AG04450 (cell line): ENCODE results near the gene CDH4. TPM values are rescaled to one million over a fixed set of nuclear protein-coding genes. Genes with fewer than 3 reads are reported as not detected.
A peak's percentile ranks its signal among the peaks of the same experiment; 100 is the strongest.

Source experiments
- CTCF ChIA-PET: fragments of 300-600, 350-600 bp; formaldehyde crosslinking; extraction: SDS; loops from one replicate; lab custom pipeline; 2022; ENCODE audit warnings: antibody characterized with exemption, inconsistent platforms; lab: Charles Lee
- POLR2A ChIA-PET: fragments of 350-600 bp; formaldehyde crosslinking; extraction: SDS; loops from one replicate; lab custom pipeline; 2021; ENCODE audit warnings: antibody characterized with exemption, inconsistent platforms; lab: Yijun Ruan, JAX
- DNase-seq: peaks from one replicate; pipeline ENCODE4 v3.0.0-alpha.2; 2011; ENCODE audit warnings: low read depth, low spot score
- H3K27ac ChIP-seq: one replicate; pipeline ENCODE4 v1.5.1; 2012; ENCODE audit warnings: low read depth, low read length, control low read depth
- H3K27me3 ChIP-seq: one replicate; pipeline ENCODE4 v1.6.0; 2012; ENCODE audit warnings: low read length; ENCODE audit not compliant: control insufficient read depth, insufficient read depth
- H3K4me3 ChIP-seq: 2 replicates; pipeline ENCODE4 v1.5.1; 2011; ENCODE audit warnings: mild to moderate bottlenecking, low read depth, low read length, control low read depth
- H3K9me3 ChIP-seq: 2 replicates; pipeline ENCODE4 v1.5.1; 2012; ENCODE audit warnings: low read length; ENCODE audit not compliant: control insufficient read depth, insufficient read depth
- polyA plus RNA-seq: library from polyadenylated mRNA; depleted of rRNA; stranded (reverse); fragments of >200 nt; gene quantifications from 2 replicates; pipeline ENCODE4 v1.2.3, GENCODE V29; 2011
- TF ChIP-seq, protein P1 (sequence below): IDR thresholded peaks from 2 replicates; pipeline ENCODE4 v1.5.1; 2011; ENCODE audit warnings: low read depth, low read length, control low read depth, inconsistent platforms

Gene CDH4
- polyA plus RNA-seq, 1 experiment: 1.6 TPM

DNA sequence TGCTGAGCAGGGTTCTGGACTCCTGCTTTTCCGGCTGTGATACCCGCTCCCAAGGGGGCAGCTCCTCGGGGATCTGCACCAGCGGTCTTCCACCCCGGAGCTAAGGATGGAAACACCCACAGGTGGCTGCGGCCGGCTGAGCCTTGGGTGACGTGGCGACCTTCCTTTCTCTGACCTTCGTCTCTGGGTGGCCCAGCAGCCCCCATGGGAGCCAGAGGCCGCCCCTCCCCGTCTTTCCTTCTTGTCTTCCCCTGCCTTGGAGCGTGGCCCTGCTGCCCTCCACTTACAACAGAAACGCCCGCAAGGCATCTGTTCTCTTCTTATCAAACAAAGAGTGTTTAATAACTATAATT lies 407.9 kb downstream of the CDH4 start:
- TF ChIP-seq, protein P1, sequence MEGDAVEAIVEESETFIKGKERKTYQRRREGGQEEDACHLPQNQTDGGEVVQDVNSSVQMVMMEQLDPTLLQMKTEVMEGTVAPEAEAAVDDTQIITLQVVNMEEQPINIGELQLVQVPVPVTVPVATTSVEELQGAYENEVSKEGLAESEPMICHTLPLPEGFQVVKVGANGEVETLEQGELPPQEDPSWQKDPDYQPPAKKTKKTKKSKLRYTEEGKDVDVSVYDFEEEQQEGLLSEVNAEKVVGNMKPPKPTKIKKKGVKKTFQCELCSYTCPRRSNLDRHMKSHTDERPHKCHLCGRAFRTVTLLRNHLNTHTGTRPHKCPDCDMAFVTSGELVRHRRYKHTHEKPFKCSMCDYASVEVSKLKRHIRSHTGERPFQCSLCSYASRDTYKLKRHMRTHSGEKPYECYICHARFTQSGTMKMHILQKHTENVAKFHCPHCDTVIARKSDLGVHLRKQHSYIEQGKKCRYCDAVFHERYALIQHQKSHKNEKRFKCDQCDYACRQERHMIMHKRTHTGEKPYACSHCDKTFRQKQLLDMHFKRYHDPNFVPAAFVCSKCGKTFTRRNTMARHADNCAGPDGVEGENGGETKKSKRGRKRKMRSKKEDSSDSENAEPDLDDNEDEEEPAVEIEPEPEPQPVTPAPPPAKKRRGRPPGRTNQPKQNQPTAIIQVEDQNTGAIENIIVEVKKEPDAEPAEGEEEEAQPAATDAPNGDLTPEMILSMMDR: no peak
- POLR2A ChIA-PET: no interaction called here
- Histone ChIP-seq H3K27me3 (no peaks in the 10 kb centered on the region), H3K27ac (no peak overlapping the region), H3K9me3 (peaks cover 4% of the 10 kb centered on the region; the same call in 1 of the 2 replicates), H3K4me3 (no peak overlapping the region)
- no peak for DNase-seq
- CTCF ChIA-PET: no interaction called here

GRCh38 chr20:61660559-61660958 lies 408.5 kb downstream of the CDH4 start:
- H3K27ac ChIP-seq: no peak overlapping the region

DNA sequence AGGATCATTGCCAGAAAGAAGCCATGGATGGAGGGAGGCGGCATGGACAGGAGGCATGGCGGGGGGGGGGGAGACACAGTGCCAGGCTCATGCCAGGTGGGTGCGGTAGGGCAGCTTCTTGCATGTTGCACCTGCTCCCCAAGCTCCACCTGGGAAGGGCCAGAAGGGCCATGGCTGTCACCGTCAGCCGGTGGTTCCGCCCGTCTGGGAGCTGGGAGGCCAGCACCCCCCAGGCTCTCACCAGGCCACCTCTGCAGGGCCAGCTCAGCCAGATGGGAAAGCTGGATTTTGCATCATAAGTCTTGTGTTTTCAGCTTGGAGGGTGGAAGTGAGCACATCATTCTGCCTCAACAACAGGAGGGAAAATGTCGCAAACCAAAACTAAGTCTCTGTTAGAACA lies 409.0 kb downstream of the CDH4 start:
- no peak for DNase-seq
- CTCF ChIA-PET: no interaction called here
- Histone ChIP-seq H3K27ac (no peak overlapping the region), H3K9me3 (peaks cover 4% of the 10 kb centered on the region; the same call in 1 of the 2 replicates), H3K4me3 (no peak overlapping the region), H3K27me3 (no peaks in the 10 kb centered on the region)
- POLR2A ChIA-PET: no interaction called here
- TF ChIP-seq, protein P1: no peak

More at GRCh38 chr20:61660559-61660958, 408.5 kb downstream of the CDH4 start:
- TF ChIP-seq, protein P1: no peak
- Histone ChIP-seq H3K9me3 (peaks cover 4% of the 10 kb centered on the region; the same call in 1 of the 2 replicates), H3K27me3 (no peaks in the 10 kb centered on the region), H3K4me3 (no peak overlapping the region)
- POLR2A ChIA-PET: no interaction called here
- DNase-seq: no peak
- CTCF ChIA-PET: no interaction called here

GRCh38 chr20:61661583-61661982 lies 409.5 kb downstream of the CDH4 start:
- CTCF ChIA-PET: no interaction called here
- TF ChIP-seq, protein P1: no peak
- Histone ChIP-seq H3K4me3 (no peak overlapping the region), H3K9me3 (peaks cover 4% of the 10 kb centered on the region; the same call in 1 of the 2 replicates), H3K27me3 (no peaks in the 10 kb centered on the region), H3K27ac (no peak overlapping the region)
- DNase-seq: no peak
- POLR2A ChIA-PET: no interaction called here

- Histone ChIP-seq H3K27me3 (no peaks in the 10 kb centered on the region), H3K4me3 (no peak overlapping the region), H3K9me3 (peaks cover 4% of the 10 kb centered on the region; the same call in 1 of the 2 replicates), H3K27ac (no peak overlapping the region)
- no peak for DNase-seq
- POLR2A ChIA-PET: no interaction called here
- TF ChIP-seq, protein P1: peak; percentile 10; the same call in 1 of the 2 replicates
- CTCF ChIA-PET: no interaction called here
Measured at GRCh38 chr20:61662226-61662967, 410.3 kb downstream of the CDH4 start.
